SK-N-SH (cell line): ENCODE data around the gene CD63. TPM values are rescaled to one million over a fixed set of nuclear protein-coding genes. Genes with fewer than 3 reads are reported as not detected.

Source experiments
- CTCF ChIA-PET: fragments of 300-600, 350-600 bp; formaldehyde crosslinking; extraction: SDS; loops from one replicate; lab custom pipeline; 2021; lab: Yijun Ruan, JAX
- POLR2A ChIA-PET: fragments of 350-600 bp; sonication (Branson Sonifier 250); formaldehyde crosslinking; extraction: SDS; loops from one replicate; lab custom pipeline; 2020; ENCODE audit warnings: antibody characterized with exemption, inconsistent platforms; lab: Yijun Ruan, JAX
- DNase-seq: peaks from one replicate; pipeline ENCODE4 v3.0.0; 2012
- H2AFZ ChIP-seq: fragments of 200-600 bp; sonication (generic); 2 replicates; pipeline ENCODE4 v1.8.1; 2016; ENCODE audit warnings: antibody characterized with exemption, mild to moderate bottlenecking, low read depth
- H3F3A ChIP-seq: fragments of 200-600 bp; sonication (generic); replicated peaks from 2 replicates; pipeline ENCODE3; 2016; ENCODE audit warnings: antibody characterized with exemption, mild to moderate bottlenecking; ENCODE audit not compliant: insufficient read depth
- H3K27ac ChIP-seq, 2 experiments: fragments of 200-500 bp in 1 of 2; fragments of 200-600 bp in 1 of 2; sonication (Bioruptor generic) in 1 of 2; sonication (generic), shearing (Covaris generic) in 1 of 2; 2 replicates each; pipeline versions ENCODE4 v1.5.1 to v1.6.1; 2014 to 2016; ENCODE audit warnings: low read depth in 2 of 2, inconsistent platforms in 1 of 2, low read length in 1 of 2, mild to moderate bottlenecking in 1 of 2, mixed read lengths in 1 of 2
- H3K27me3 ChIP-seq: fragments of 200-600 bp; sonication (generic), shearing (Covaris generic); 2 replicates; pipeline ENCODE4 v1.6.1; 2016; ENCODE audit warnings: mixed run types; ENCODE audit not compliant: insufficient read depth
- H3K36me3 ChIP-seq, 2 experiments: fragments of 200-500 bp in 1 of 2; fragments of 200-600 bp in 1 of 2; sonication (Bioruptor generic) in 1 of 2; sonication (generic) in 1 of 2; replicated peaks in 1 of 2; 2 replicates each; pipeline versions ENCODE3 to v1.5.1; 2014 to 2016; ENCODE audit warnings: low read length in 1 of 2, mild to moderate bottlenecking in 1 of 2; ENCODE audit not compliant: insufficient read depth in 2 of 2, control insufficient read depth in 1 of 2
- H3K4me1 ChIP-seq, 2 experiments: fragments of 200-500 bp in 1 of 2; fragments of 200-600 bp in 1 of 2; sonication (Bioruptor generic) in 1 of 2; sonication (generic), shearing (Covaris generic) in 1 of 2; 2 replicates each; pipeline versions ENCODE4 v1.5.1 to v1.6.1; 2014 to 2016; ENCODE audit warnings: low read depth in 1 of 2, low read length in 1 of 2, mixed run types in 1 of 2; ENCODE audit not compliant: insufficient read depth in 2 of 2, control insufficient read depth in 1 of 2
- H3K4me2 ChIP-seq: fragments of 200-600 bp; sonication (generic), shearing (Covaris generic); 2 replicates; pipeline ENCODE4 v1.6.1; 2017; ENCODE audit warnings: mixed run types
- H3K4me3 ChIP-seq, 2 experiments: fragments of 200-500 bp in 1 of 2; fragments of 200-600 bp in 1 of 2; sonication (Bioruptor generic) in 1 of 2; sonication (generic), shearing (Covaris generic) in 1 of 2; 2 replicates each; pipeline versions ENCODE4 v1.5.1 to v1.8.1; 2014 to 2016; ENCODE audit warnings: low read depth in 2 of 2, inconsistent platforms in 1 of 2, low read length in 1 of 2, mild to moderate bottlenecking in 1 of 2, mixed read lengths in 1 of 2, moderate library complexity in 1 of 2
- H3K79me2 ChIP-seq: fragments of 200-600 bp; sonication (generic); 2 replicates; pipeline ENCODE4 v1.8.1; 2017; ENCODE audit warnings: mild to moderate bottlenecking; ENCODE audit not compliant: insufficient read depth
- H3K9ac ChIP-seq: fragments of 200-600 bp; sonication (generic); 2 replicates; pipeline ENCODE4 v1.6.1; 2017; ENCODE audit warnings: mixed run types
- H3K9me2 ChIP-seq: fragments of 200-600 bp; sonication (generic); 2 replicates; pipeline ENCODE4 v1.6.1; 2017; ENCODE audit warnings: mixed run types
- H3K9me3 ChIP-seq: fragments of 200-600 bp; sonication (generic); 2 replicates; pipeline ENCODE4 v1.6.1; 2017; ENCODE audit warnings: mixed run types, mild to moderate bottlenecking, moderate library complexity
- H4K20me1 ChIP-seq: fragments of 200-600 bp; sonication (generic); 2 replicates; pipeline ENCODE4 v1.6.1; 2017; ENCODE audit warnings: mild to moderate bottlenecking, mixed run types; ENCODE audit not compliant: insufficient read depth
- EP300 ChIP-seq, 2 experiments: IDR thresholded peaks; 2 replicates each; pipeline versions ENCODE4 v1.4.0 to v1.6.1; 2012; ENCODE audit warnings: borderline replicate concordance in 1 of 2, low read depth in 1 of 2, low read length in 1 of 2
- FOSL2 ChIP-seq: IDR thresholded peaks from 2 replicates; pipeline ENCODE4 v1.4.0; 2012; ENCODE audit warnings: low read depth, mild to moderate bottlenecking, moderate library complexity, borderline replicate concordance
- FOXJ3 ChIP-seq: sonication (generic); formaldehyde crosslinking; IDR thresholded peaks from 2 replicates; pipeline ENCODE4 v1.5.1; 2020; ENCODE audit warnings: mild to moderate bottlenecking, missing genetic modification reagents
- GABPA ChIP-seq: IDR thresholded peaks from 2 replicates; pipeline ENCODE4 v1.4.0; 2012; ENCODE audit warnings: low read depth, mild to moderate bottlenecking
- IRF3 ChIP-seq: fragments of 150-350 bp; IDR thresholded peaks from 2 replicates; pipeline ENCODE4 v1.6.1; 2016; ENCODE audit warnings: mild to moderate bottlenecking, low read depth, low read length
- MAX ChIP-seq: IDR thresholded peaks from 2 replicates; pipeline ENCODE4 v1.4.0; 2012; ENCODE audit warnings: low read depth
- MXI1 ChIP-seq: IDR thresholded peaks from 2 replicates; pipeline ENCODE4 v1.6.1; 2012; ENCODE audit warnings: mild to moderate bottlenecking, low read depth, low read length, improper control_type of control experiment
- NFIC ChIP-seq: IDR thresholded peaks from 2 replicates; pipeline ENCODE4 v1.4.0; 2012; ENCODE audit warnings: borderline replicate concordance
- NRF1 ChIP-seq: IDR thresholded peaks from 2 replicates; pipeline ENCODE4 v1.6.1; 2012; ENCODE audit warnings: low read depth, mild to moderate bottlenecking, low read length
- RAD21 ChIP-seq: IDR thresholded peaks from 2 replicates; pipeline ENCODE4 v1.6.1; 2012; ENCODE audit warnings: mild to moderate bottlenecking, low read length
- REST ChIP-seq: IDR thresholded peaks from 2 replicates; pipeline ENCODE4 v1.6.1; 2012; ENCODE audit warnings: mild to moderate bottlenecking, low read depth, low read length, moderate library complexity
- RFX5 ChIP-seq: IDR thresholded peaks from 2 replicates; pipeline ENCODE4 v1.6.1; 2012; ENCODE audit warnings: mild to moderate bottlenecking, improper control_type of control experiment, low read length
- RXRA ChIP-seq: IDR thresholded peaks from 2 replicates; pipeline ENCODE4 v1.4.0; 2012; ENCODE audit warnings: low read depth, mild to moderate bottlenecking, borderline replicate concordance
- SMC3 ChIP-seq: IDR thresholded peaks from 2 replicates; pipeline ENCODE4 v1.6.1; 2012; ENCODE audit warnings: low read depth, low read length, improper control_type of control experiment
- TCF12 ChIP-seq: IDR thresholded peaks from 2 replicates; pipeline ENCODE4 v1.4.0; 2012
- TEAD4 ChIP-seq: IDR thresholded peaks from 2 replicates; pipeline ENCODE4 v1.4.0; 2012; ENCODE audit warnings: mild to moderate bottlenecking, borderline replicate concordance; ENCODE audit not compliant: insufficient read depth
- USF2 ChIP-seq: fragments of 150-350 bp; IDR thresholded peaks from 2 replicates; pipeline ENCODE4 v1.6.1; 2017; ENCODE audit warnings: antibody characterized with exemption, low read length, low read depth, borderline replicate concordance
- ZBTB33 ChIP-seq: IDR thresholded peaks from 2 replicates; pipeline ENCODE4 v1.4.0; 2012; ENCODE audit warnings: low read depth, borderline replicate concordance
- WGBS: methylation state at CpG from one replicate; pipeline ENCODE4 v1.1.6; 2017; ENCODE audit warnings: low lambda C conversion rate; 5-methylcytosine and 5-hydroxymethylcytosine counted together
- polyA plus RNA-seq, 3 experiments: library from polyadenylated mRNA; depleted of rRNA; stranded (reverse); fragments of >200 nt; gene quantifications; 2 replicates each; pipeline ENCODE4 v1.2.3, GENCODE V29; 2012

Gene CD63
- polyA plus RNA-seq, 1 of the 3 experiments (the other 2 are of a cell fraction): 1,465 TPM

GRCh38 chr12:55746174-55746912, 17.5 kb upstream of the CD63 start:
- Histone ChIP-seq H3K79me2 (no peaks in the 10 kb centered on the region), H3K9ac (no peak overlapping the region), H3K4me1 (peaks cover 5 to 33% of the 10 kb centered on the region in 2 experiments; a peak in 3 of 4 replicates), H3K4me3 (no peak overlapping the region), H3K9me3 (no peaks in the 10 kb centered on the region), H3K9me2 (no peaks in the 10 kb centered on the region), H3K27ac (peak overlapping the region; percentile 14 to 76), H3F3A (peaks cover 13% of the 10 kb centered on the region), H3K36me3 (peaks cover 3 to 18% of the 10 kb centered on the region in 2 experiments), H2AFZ (no peak overlapping the region), H4K20me1 (no peaks in the 10 kb centered on the region), H3K27me3 (no peaks in the 10 kb centered on the region), H3K4me2 (peak overlapping the region; percentile 0; the same call in 1 of the 2 replicates)
- CTCF ChIA-PET: interaction anchor here (1.1 to 14.4 kb wide), 5 partner anchors 8 to 249 kb away, joined by 3 to 358 read pairs (median 5); no protein-coding TSS in a partner anchor
- no peak for DNase-seq
- TF ChIP-seq RXRA: no peak
- TF ChIP-seq SMC3: no peak
- TF ChIP-seq REST: no peak
- TF ChIP-seq MXI1: no peak
- TF ChIP-seq FOSL2: no peak
- TF ChIP-seq NFIC: no peak
- TF ChIP-seq IRF3: no peak
- no peak for TF ChIP-seq NRF1
- TF ChIP-seq EP300 (IDR thresholded peaks at IDR 0.05; ENCODE audit: borderline replicate concordance in 1 of 2, low read depth in 1 of 2, low read length in 1 of 2): no peak
- TF ChIP-seq TCF12: no peak
- no peak for TF ChIP-seq USF2
- no peak for TF ChIP-seq ZBTB33
- TF ChIP-seq RAD21: no peak
- no peak for TF ChIP-seq FOXJ3 (CRISPR knock-in tag)
- no peak for TF ChIP-seq RFX5
- no peak for TF ChIP-seq TEAD4
- TF ChIP-seq GABPA: no peak
- no peak for TF ChIP-seq MAX
- 59% methylated on average over 3 of the region's 3 CpGs for WGBS
- POLR2A ChIA-PET: interaction anchor here (0.6 to 0.7 kb wide), 2 partner anchors 83 to 102 kb away, joined by 3 read pairs; partner anchors contain the start of gene DNAJC14
